ENCODE data around the gene HOXB4.

The HOXB4 gene

DNA sequence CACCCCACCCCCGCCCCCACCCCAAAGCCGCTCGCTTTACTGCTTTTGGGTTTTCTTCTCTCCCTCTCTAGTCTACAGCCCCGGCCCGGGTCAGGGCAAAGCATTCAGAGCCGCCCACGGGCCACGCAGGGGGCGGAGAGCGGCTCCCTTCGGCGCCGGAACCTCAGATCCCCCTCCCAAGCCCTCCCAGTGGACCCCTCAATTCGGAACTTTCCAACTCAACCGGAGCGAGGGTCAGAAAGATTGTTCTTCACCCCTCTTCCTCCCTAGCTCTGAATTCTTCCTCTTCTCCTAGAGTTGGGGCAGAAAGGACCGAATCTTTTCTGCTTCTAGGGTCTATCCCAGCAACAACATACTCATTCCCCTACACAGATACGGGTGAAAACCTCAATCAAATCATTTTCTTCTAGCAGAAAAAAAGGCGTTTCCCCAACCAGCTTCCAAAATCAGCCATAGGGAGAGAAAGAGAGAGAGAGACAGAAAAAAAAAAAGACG, 34.2 kb downstream of the HOXB4 start:
- Histone ChIP-seq H3K4me1 (ENCODE audit: low read depth, poor library complexity, severe bottlenecking) (no peaks in the 10 kb centered on the region), H3K79me2 (ENCODE audit: insufficient read depth, low read depth) (no peaks in the 10 kb centered on the region), H3K27me3 (ENCODE audit: insufficient read depth, low read depth) (peaks cover 7% of the 10 kb centered on the region; the same call in 1 of the 2 replicates), H3K36me3 (ENCODE audit: insufficient read depth) (no peaks in the 10 kb centered on the region), H3K27ac (no peak overlapping the region), H3K9ac (no peak overlapping the region), H3K4me2 (no peak overlapping the region), H3K4me3 (IDR thresholded peaks at IDR 0.05; ENCODE audit: insufficient read depth, low read depth, low read length) (no peak overlapping the region), H2AFZ (ENCODE audit: low read depth) (no peak overlapping the region), H4K20me1 (ENCODE audit: insufficient read depth) (no peaks in the 10 kb centered on the region)
- TF ChIP-seq, protein P1, sequence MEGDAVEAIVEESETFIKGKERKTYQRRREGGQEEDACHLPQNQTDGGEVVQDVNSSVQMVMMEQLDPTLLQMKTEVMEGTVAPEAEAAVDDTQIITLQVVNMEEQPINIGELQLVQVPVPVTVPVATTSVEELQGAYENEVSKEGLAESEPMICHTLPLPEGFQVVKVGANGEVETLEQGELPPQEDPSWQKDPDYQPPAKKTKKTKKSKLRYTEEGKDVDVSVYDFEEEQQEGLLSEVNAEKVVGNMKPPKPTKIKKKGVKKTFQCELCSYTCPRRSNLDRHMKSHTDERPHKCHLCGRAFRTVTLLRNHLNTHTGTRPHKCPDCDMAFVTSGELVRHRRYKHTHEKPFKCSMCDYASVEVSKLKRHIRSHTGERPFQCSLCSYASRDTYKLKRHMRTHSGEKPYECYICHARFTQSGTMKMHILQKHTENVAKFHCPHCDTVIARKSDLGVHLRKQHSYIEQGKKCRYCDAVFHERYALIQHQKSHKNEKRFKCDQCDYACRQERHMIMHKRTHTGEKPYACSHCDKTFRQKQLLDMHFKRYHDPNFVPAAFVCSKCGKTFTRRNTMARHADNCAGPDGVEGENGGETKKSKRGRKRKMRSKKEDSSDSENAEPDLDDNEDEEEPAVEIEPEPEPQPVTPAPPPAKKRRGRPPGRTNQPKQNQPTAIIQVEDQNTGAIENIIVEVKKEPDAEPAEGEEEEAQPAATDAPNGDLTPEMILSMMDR (conservative IDR thresholded peaks at IDR 0.05; ENCODE audit: low read depth, low read length) = no peak

DNA sequence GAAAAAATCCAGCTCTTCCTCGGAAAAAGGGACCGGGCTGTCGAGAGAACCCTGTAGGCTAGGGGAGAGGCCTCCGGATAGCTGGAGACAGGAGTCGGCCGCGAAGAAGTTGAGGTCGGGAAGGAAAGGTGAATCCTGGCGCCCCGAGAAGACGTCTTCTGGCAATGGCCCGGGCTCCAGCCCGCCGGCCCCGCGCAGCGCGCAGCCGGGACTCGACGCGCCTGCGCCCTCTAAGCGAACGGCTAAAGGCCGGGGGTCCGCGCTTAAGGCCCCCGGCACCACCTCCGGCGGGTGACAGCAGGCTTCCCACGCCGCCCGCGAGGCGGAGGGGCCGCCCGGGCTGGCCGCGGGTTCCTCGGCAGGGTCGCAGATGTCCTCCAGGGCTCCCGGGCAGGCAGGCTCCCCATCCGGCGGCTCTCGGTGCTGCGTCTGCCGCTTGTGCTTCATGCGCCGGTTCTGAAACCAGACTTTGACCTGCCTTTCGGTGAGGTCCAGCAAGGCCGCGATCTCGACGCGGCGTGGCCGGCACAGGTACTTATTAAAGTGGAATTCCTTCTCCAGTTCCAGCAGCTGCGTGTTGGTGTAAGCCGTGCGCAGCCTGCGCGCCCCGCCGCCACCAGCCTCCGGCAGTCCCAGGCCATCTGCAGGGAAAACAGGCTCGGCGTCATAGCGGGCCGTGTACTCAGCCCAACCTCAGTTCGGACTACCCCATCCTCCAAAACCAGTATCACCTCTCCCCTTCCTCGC, 34.9 kb downstream of the HOXB4 start:
- Histone ChIP-seq H4K20me1 (ENCODE audit: insufficient read depth) (no peaks in the 10 kb centered on the region), H3K9ac (no peak overlapping the region), H2AFZ (ENCODE audit: low read depth) (no peak overlapping the region; the same call in 1 of the 2 replicates), H3K27me3 (ENCODE audit: insufficient read depth, low read depth) (peaks cover 7% of the 10 kb centered on the region; the same call in 1 of the 2 replicates), H3K4me1 (ENCODE audit: low read depth, poor library complexity, severe bottlenecking) (no peaks in the 10 kb centered on the region), H3K4me2 (no peak overlapping the region), H3K4me3 (IDR thresholded peaks at IDR 0.05; ENCODE audit: insufficient read depth, low read depth, low read length) (no peak overlapping the region), H3K27ac (no peak overlapping the region), H3K36me3 (ENCODE audit: insufficient read depth) (no peaks in the 10 kb centered on the region), H3K79me2 (ENCODE audit: insufficient read depth, low read depth) (no peaks in the 10 kb centered on the region)
- TF ChIP-seq, protein P1 (conservative IDR thresholded peaks at IDR 0.05; ENCODE audit: low read depth, low read length) = no peak

DNA sequence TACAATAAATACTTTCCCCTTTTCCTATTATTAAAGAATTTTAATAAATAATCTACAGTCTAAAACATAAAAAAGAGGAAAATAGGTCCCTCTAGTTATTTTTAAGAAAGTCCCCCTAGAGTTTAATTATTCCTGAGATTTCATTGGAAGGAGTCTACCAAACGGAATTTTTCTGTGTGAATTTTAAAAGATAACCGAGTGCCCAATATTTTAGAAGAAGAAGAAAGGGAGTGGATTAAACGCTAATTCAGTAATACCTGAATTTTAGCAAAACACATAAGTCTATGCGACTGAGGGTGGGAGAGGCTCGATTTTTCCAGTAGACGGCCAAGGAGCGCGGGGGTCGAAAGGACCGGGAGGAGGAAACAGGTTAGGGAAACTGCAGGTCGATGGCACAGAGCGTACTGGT, 35.4 kb downstream of the HOXB4 start:
- H3K4me2 ChIP-seq = no peak overlapping the region
- H3K27me3 ChIP-seq (ENCODE audit: insufficient read depth, low read depth) = peaks cover 7% of the 10 kb centered on the region; the same call in 1 of the 2 replicates
- H3K36me3 ChIP-seq (ENCODE audit: insufficient read depth) = no peaks in the 10 kb centered on the region
- no peaks in the 10 kb centered on the region for H4K20me1 ChIP-seq (ENCODE audit: insufficient read depth)
- TF ChIP-seq, protein P1 (conservative IDR thresholded peaks at IDR 0.05; ENCODE audit: low read depth, low read length) = no peak
- no peaks in the 10 kb centered on the region for H3K79me2 ChIP-seq (ENCODE audit: insufficient read depth, low read depth)
- H2AFZ ChIP-seq (ENCODE audit: low read depth) = no peak overlapping the region
- no peak overlapping the region for H3K4me3 ChIP-seq (IDR thresholded peaks at IDR 0.05; ENCODE audit: insufficient read depth, low read depth, low read length)
- no peak overlapping the region for H3K27ac ChIP-seq
- H3K4me1 ChIP-seq (ENCODE audit: low read depth, poor library complexity, severe bottlenecking) = no peaks in the 10 kb centered on the region
- H3K9ac ChIP-seq = no peak overlapping the region

DNA sequence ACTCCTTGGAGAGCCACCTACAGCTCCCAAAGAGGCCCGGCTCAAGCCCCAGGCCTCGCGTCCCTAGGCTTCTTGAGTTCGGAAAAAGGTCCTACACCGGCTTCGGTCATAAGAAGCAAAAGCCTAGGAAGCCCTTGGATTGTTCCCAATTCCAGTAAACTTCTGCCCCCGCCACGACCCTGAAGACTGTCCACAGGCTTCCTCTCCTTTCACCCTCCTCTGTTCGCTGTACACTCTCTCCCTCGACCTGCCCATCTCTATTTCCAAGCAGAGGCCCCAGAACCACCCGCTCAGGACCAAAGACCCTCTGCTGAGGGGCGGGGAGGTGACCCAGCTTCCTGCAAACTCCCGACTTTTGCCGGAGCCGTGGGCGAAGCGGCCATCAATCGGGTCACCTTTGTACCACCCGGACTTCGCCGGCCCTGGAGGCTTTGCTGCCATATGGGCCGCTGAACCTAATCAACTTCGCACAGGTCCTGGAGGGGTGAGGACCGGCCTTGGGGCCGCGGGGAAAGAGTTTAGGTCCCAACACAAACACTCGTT, 36.0 kb downstream of the HOXB4 start:
- no peak overlapping the region for H2AFZ ChIP-seq (ENCODE audit: low read depth)
- no peak overlapping the region for H3K27ac ChIP-seq

More for the DNA sequence above, 36.0 kb downstream of the HOXB4 start:
- TF ChIP-seq, protein P1 (conservative IDR thresholded peaks at IDR 0.05; ENCODE audit: low read depth, low read length) = no peak
- peaks cover 7% of the 10 kb centered on the region; the same call in 1 of the 2 replicates for H3K27me3 ChIP-seq (ENCODE audit: insufficient read depth, low read depth)
- H3K4me3 ChIP-seq (IDR thresholded peaks at IDR 0.05; ENCODE audit: insufficient read depth, low read depth, low read length) = no peak overlapping the region
- no peaks in the 10 kb centered on the region for H3K4me1 ChIP-seq (ENCODE audit: low read depth, poor library complexity, severe bottlenecking)
- no peak overlapping the region for H3K4me2 ChIP-seq
- no peaks in the 10 kb centered on the region for H3K79me2 ChIP-seq (ENCODE audit: insufficient read depth, low read depth)
- no peaks in the 10 kb centered on the region for H3K36me3 ChIP-seq (ENCODE audit: insufficient read depth)
- H4K20me1 ChIP-seq (ENCODE audit: insufficient read depth) = no peaks in the 10 kb centered on the region
- H3K9ac ChIP-seq = no peak overlapping the region

All from KMS-11 (cell line).